22Rv1 (cell line): ENCODE results near the gene PKP4.

ENCODE experiments used
- CTCF ChIP-seq: fragments of 450-650 bp; IDR thresholded peaks from 2 replicates; pipeline ENCODE4 v1.5.1; 2017; ENCODE audit warnings: mild to moderate bottlenecking
- ZFX ChIP-seq: fragments of 450-650 bp; IDR thresholded peaks from 2 replicates; pipeline ENCODE4 v1.6.1; 2017; ENCODE audit warnings: antibody characterized with exemption, borderline replicate concordance

GRCh38 chr2:158575051-158575635, 118.4 kb downstream of the PKP4 start:
- TF ChIP-seq CTCF (no peak), ZFX (no peak)
